Small intestine (tissue), 7 donors: ENCODE results near the gene GAMT. TPM values are rescaled to one million over a fixed set of nuclear protein-coding genes. Genes with fewer than 3 reads are reported as not detected.

Experiments used
- DNase-seq, 2 donors: peaks; one replicate each; pipeline versions ENCODE4 v3.0.0 to v3.0.0-alpha.2; 2013
- FAIRE-seq: peaks from 2 replicates; lab custom pipeline; 2012; peaks lifted over from hg19 to GRCh38; lab: Jason Lieb, UNC
- H3K27ac ChIP-seq, 3 donors: one replicate each; pipeline ENCODE4 v1.5.1; 2013; ENCODE audit warnings: low read length in 2 of 3, mild to moderate bottlenecking in 2 of 3, control low read depth in 1 of 3, inconsistent platforms in 1 of 3, low read depth in 1 of 3, moderate library complexity in 1 of 3
- H3K27me3 ChIP-seq, 3 donors: one replicate each; pipeline ENCODE4 v1.6.1; 2013; ENCODE audit warnings: low read length in 3 of 3, inconsistent platforms in 1 of 3; ENCODE audit not compliant: control insufficient read depth in 3 of 3, insufficient read depth in 3 of 3
- H3K36me3 ChIP-seq, 3 donors: one replicate each; pipeline ENCODE4 v1.6.1; 2013; ENCODE audit warnings: low read length in 3 of 3, inconsistent platforms in 1 of 3, low read depth in 1 of 3, mild to moderate bottlenecking in 1 of 3, moderate library complexity in 1 of 3; ENCODE audit not compliant: control insufficient read depth in 3 of 3, insufficient read depth in 2 of 3
- H3K4me1 ChIP-seq, 3 donors: one replicate each; pipeline ENCODE4 v1.6.1; 2013; ENCODE audit warnings: low read length in 2 of 3, inconsistent platforms in 1 of 3, low read depth in 1 of 3, mild to moderate bottlenecking in 1 of 3, moderate library complexity in 1 of 3; ENCODE audit not compliant: control insufficient read depth in 3 of 3, insufficient read depth in 2 of 3
- H3K4me3 ChIP-seq, 3 donors: one replicate each; pipeline ENCODE4 v1.5.1; 2013; ENCODE audit warnings: low read length in 3 of 3, control low read depth in 1 of 3, inconsistent platforms in 1 of 3, low read depth in 1 of 3, mild to moderate bottlenecking in 1 of 3, moderate library complexity in 1 of 3
- H3K9me3 ChIP-seq, 2 donors: one replicate each; pipeline ENCODE4 v1.6.1; 2013; ENCODE audit warnings: low read depth in 1 of 2, low read length in 1 of 2; ENCODE audit not compliant: control insufficient read depth in 2 of 2, insufficient read depth in 1 of 2
- WGBS, 3 donors: extraction: QIAGEN DNeasy Blood & Tissue Kit; methylation state at CpG; one replicate each; pipeline ENCODE4 v1.1.7; 2013; 5-methylcytosine and 5-hydroxymethylcytosine counted together
- polyA plus RNA-seq, 4 donors: library from polyadenylated mRNA; stranded (reverse) in 3 of 4; unstranded in 1 of 4; fragments of 200-250 nt in 3 of 4; fragments of 120-200 nt in 1 of 4; gene quantifications; one replicate each; pipeline versions ENCODE4 v1.2.1 to v1.2.3, GENCODE V29; 2013
- donor health status: healthy with polysubstance abuse.
- donor health status: control.
- donor health status: control.
- donor health status: Bipolar disorder and iron deficiency.
- donor health status: healthy.

GAMT gene
- polyA plus RNA-seq, 4 donors: 1.1 to 25.7 (median 4.3) TPM

GRCh38 chr19:1383312-1384084 is 17.8 kb downstream of the GAMT start, which contains the start of gene NDUFS7:
NDUFS7 (plus strand) TSS chr19:1383907; CDS start chr19:1383927, 20 bp downstream.
- DNase-seq: peak; percentile 91 to 96
- Histone ChIP-seq H3K9me3 (no peaks in the 10 kb centered on the region), H3K36me3 (peaks cover 0 to 28% (median 0%) of the 10 kb centered on the region in 3 donors), H3K27ac (peak within 1 kb of the TSS; percentile 89 to 98 (median 90)), H3K27me3 (peaks cover 0 to 5% (median 0%) of the 10 kb centered on the region in 3 donors), H3K4me3 (peak within 1 kb of the TSS; percentile 80 to 94 (median 86)), H3K4me1 (peaks cover 0 to 10% (median 2%) of the 10 kb centered on the region in 3 donors)
- WGBS, 3 donors: 0% methylated on average over 73 to 90 of the region's 90 CpGs
- no peak for FAIRE-seq

- Histone ChIP-seq H3K27me3 (peaks cover 0 to 5% (median 0%) of the 10 kb centered on the region in 3 donors), H3K27ac (no peak overlapping the region), H3K9me3 (no peaks in the 10 kb centered on the region), H3K36me3 (peaks cover 0 to 28% (median 0%) of the 10 kb centered on the region in 3 donors), H3K4me1 (peaks cover 0 to 10% (median 2%) of the 10 kb centered on the region in 3 donors), H3K4me3 (no peak overlapping the region)
- no peak for DNase-seq
- 7 to 15% (median 8%) methylated on average over 9 of the region's 9 CpGs for WGBS, 3 donors
- no peak for FAIRE-seq
Observed at GRCh38 chr19:1383017-1383311, 18.4 kb downstream of the GAMT start.

- H3K27me3 ChIP-seq: peaks cover 0 to 5% (median 0%) of the 10 kb centered on the region in 3 donors
- no peak for FAIRE-seq
- WGBS, 3 donors: 68 to 83% (median 80%) methylated on average over 3 of the region's 3 CpGs
Observed at GRCh38 chr19:1382250-1382649, 19.1 kb downstream of the GAMT start.

GRCh38 chr19:1379961-1380489 is 21.3 kb downstream of the GAMT start:
- Histone ChIP-seq H3K9me3 (no peaks in the 10 kb centered on the region), H3K36me3 (peaks cover 0 to 33% (median 0%) of the 10 kb centered on the region in 3 donors), H3K27ac (no peak overlapping the region), H3K27me3 (peaks cover 0 to 5% (median 0%) of the 10 kb centered on the region in 3 donors), H3K4me1 (peaks cover 0 to 6% (median 2%) of the 10 kb centered on the region in 3 donors), H3K4me3 (no peak overlapping the region)
- no peak for FAIRE-seq
- DNase-seq: no peak
- 66 to 75% (median 68%) methylated on average over 12 of the region's 12 CpGs for WGBS, 3 donors

More at GRCh38 chr19:1382250-1382649, 19.1 kb downstream of the GAMT start:
- Histone ChIP-seq H3K9me3 (no peaks in the 10 kb centered on the region), H3K4me1 (peaks cover 0 to 10% (median 2%) of the 10 kb centered on the region in 3 donors), H3K36me3 (peaks cover 0 to 30% (median 0%) of the 10 kb centered on the region in 3 donors), H3K27ac (no peak overlapping the region), H3K4me3 (no peak overlapping the region)
- DNase-seq: no peak

- peaks cover 0 to 3% (median 0%) of the 10 kb centered on the region in 3 donors for H3K4me1 ChIP-seq
- H3K9me3 ChIP-seq: no peaks in the 10 kb centered on the region
- WGBS, 3 donors: 79% methylated on average over 26 to 27 of the region's 27 CpGs
- peaks cover 0 to 5% (median 0%) of the 10 kb centered on the region in 3 donors for H3K27me3 ChIP-seq
- FAIRE-seq: no peak
- no peak for DNase-seq
- H3K36me3 ChIP-seq: peaks cover 0 to 40% (median 0%) of the 10 kb centered on the region in 3 donors
- no peak overlapping the region for H3K4me3 ChIP-seq
- no peak overlapping the region for H3K27ac ChIP-seq
Observed at GRCh38 chr19:1379126-1379905, 22.0 kb downstream of the GAMT start.

GRCh38 chr19:1377965-1378785 is 23.2 kb downstream of the GAMT start:
- Histone ChIP-seq H3K27me3 (peaks cover 0 to 5% (median 0%) of the 10 kb centered on the region in 3 donors), H3K27ac (no peak overlapping the region), H3K9me3 (no peaks in the 10 kb centered on the region), H3K36me3 (peaks cover 0 to 51% (median 3%) of the 10 kb centered on the region in 3 donors), H3K4me3 (no peak overlapping the region), H3K4me1 (peaks cover 0 to 3% (median 0%) of the 10 kb centered on the region in 3 donors)
- WGBS, 3 donors: 84 to 92% (median 85%) methylated on average over 32 to 33 of the region's 33 CpGs
- DNase-seq: no peak
- FAIRE-seq: no peak

GRCh38 chr19:1377176-1377964 is 24.0 kb downstream of the GAMT start:
- H3K36me3 ChIP-seq: peaks cover 0 to 59% (median 4%) of the 10 kb centered on the region in 3 donors
- FAIRE-seq (no peak), DNase-seq (no peak)
- H3K9me3 ChIP-seq: no peaks in the 10 kb centered on the region
- peaks cover 0 to 3% (median 0%) of the 10 kb centered on the region in 3 donors for H3K4me1 ChIP-seq
- H3K27me3 ChIP-seq: peaks cover 0 to 5% (median 0%) of the 10 kb centered on the region in 3 donors
- H3K27ac ChIP-seq: no peak overlapping the region
- WGBS, 3 donors: 95 to 98% (median 96%) methylated on average over 39 to 43 of the region's 43 CpGs
- H3K4me3 ChIP-seq: no peak overlapping the region
